HCT116 (cell line): ENCODE results near the gene RAB21.

Experiments used
- ZNF274 ChIP-seq: fragments of 200-500 bp; sonication (Bioruptor generic); IDR thresholded peaks from 2 replicates; pipeline ENCODE4 v1.6.1; 2014; ENCODE audit warnings: mild to moderate bottlenecking, low read depth, low read length, inconsistent platforms
- TF ChIP-seq, protein P1 (sequence below), 3 experiments: fragments of 200-600 bp in 1 of 3; sonication (generic) in 1 of 3; IDR thresholded peaks in 2 of 3; conservative IDR thresholded peaks in 1 of 3; 2 replicates each; pipeline ENCODE4 v1.5.1; 2012 to 2017; ENCODE audit warnings: low read depth in 2 of 3, low read length in 2 of 3, antibody characterized with exemption in 1 of 3, borderline replicate concordance in 1 of 3, control low read depth in 1 of 3, mild to moderate bottlenecking in 1 of 3, mixed read lengths in 1 of 3, mixed run types in 1 of 3, moderate library complexity in 1 of 3; ENCODE audit not compliant: insufficient read depth in 1 of 3

- TF ChIP-seq ZNF274 = no peak
- TF ChIP-seq, protein P1, sequence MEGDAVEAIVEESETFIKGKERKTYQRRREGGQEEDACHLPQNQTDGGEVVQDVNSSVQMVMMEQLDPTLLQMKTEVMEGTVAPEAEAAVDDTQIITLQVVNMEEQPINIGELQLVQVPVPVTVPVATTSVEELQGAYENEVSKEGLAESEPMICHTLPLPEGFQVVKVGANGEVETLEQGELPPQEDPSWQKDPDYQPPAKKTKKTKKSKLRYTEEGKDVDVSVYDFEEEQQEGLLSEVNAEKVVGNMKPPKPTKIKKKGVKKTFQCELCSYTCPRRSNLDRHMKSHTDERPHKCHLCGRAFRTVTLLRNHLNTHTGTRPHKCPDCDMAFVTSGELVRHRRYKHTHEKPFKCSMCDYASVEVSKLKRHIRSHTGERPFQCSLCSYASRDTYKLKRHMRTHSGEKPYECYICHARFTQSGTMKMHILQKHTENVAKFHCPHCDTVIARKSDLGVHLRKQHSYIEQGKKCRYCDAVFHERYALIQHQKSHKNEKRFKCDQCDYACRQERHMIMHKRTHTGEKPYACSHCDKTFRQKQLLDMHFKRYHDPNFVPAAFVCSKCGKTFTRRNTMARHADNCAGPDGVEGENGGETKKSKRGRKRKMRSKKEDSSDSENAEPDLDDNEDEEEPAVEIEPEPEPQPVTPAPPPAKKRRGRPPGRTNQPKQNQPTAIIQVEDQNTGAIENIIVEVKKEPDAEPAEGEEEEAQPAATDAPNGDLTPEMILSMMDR (IDR thresholded peaks at IDR 0.05 in 2 of 3, conservative IDR thresholded peaks at IDR 0.05 in 1 of 3; ENCODE audit: borderline replicate concordance in 1 of 3, insufficient read depth in 1 of 3, low read depth in 2 of 3, low read length in 2 of 3) = no peak
Observed at GRCh38 chr12:71725011-71725410, 29.7 kb upstream of the RAB21 start.
